ACHN (cell line): ENCODE measurements around the gene FGD2.

Source experiments
- DNase-seq: peaks from one replicate; pipeline ENCODE4 v3.0.0-alpha.2; 2015
- in situ Hi-C: cut with HindIII; loops from 2 replicates; pipeline ENCODE4 v1.10.0; 2017; ENCODE audit warnings: low sequenced_read_pairs, low pct_ligation_motif_present, low pct_unique_long_range_greater_than_20kb

Gene FGD2, protein sequence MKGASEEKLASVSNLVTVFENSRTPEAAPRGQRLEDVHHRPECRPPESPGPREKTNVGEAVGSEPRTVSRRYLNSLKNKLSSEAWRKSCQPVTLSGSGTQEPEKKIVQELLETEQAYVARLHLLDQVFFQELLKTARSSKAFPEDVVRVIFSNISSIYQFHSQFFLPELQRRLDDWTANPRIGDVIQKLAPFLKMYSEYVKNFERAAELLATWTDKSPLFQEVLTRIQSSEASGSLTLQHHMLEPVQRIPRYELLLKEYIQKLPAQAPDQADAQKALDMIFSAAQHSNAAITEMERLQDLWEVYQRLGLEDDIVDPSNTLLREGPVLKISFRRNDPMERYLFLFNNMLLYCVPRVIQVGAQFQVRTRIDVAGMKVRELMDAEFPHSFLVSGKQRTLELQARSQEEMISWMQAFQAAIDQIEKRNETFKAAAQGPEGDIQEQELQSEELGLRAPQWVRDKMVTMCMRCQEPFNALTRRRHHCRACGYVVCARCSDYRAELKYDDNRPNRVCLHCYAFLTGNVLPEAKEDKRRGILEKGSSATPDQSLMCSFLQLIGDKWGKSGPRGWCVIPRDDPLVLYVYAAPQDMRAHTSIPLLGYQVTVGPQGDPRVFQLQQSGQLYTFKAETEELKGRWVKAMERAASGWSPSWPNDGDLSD

DNA sequence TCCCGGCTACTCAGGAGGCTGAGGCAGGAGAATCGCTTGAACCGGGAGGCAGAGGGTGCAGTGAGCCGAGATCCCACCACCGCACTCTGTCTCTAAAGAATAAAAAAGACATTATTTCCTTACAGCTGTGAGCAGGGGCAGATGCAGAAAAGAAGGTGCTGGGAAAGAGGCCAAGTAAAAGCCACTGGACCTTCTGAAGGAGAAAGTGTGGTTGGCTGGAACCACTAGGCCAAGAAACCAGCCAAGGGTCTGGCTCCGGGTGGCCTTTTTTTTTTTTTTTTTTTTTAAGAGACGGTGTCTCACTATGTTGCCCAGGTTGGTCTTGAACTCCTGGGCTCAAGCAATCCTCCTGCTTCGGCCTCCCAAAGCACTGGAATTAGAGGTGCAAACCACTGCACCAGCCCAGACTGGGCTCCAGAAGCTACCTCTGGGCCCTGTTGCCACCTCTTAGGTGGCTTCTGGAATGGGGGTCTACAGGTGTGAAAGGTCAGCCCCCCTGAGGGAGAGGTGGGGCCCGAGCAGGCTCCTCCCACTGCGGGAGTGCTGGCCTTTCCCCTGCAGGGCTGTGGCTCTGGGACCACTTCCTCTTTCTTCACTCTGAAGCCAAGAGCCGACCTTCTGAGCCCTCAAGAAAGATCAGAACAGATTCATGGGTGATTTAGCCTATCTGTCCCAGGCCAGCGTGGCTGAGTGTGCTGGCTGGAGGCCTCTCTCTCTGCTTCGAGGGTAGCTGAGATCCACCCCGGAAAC, at the start of gene FGD2:
Gene FGD2, plus strand, starts transcription at position 595 of the 750 bp plus-strand sequence. CDS start 163 bp downstream, outside the sequence.
- no peak for DNase-seq
- in situ Hi-C loops, result no loop called here

DNA sequence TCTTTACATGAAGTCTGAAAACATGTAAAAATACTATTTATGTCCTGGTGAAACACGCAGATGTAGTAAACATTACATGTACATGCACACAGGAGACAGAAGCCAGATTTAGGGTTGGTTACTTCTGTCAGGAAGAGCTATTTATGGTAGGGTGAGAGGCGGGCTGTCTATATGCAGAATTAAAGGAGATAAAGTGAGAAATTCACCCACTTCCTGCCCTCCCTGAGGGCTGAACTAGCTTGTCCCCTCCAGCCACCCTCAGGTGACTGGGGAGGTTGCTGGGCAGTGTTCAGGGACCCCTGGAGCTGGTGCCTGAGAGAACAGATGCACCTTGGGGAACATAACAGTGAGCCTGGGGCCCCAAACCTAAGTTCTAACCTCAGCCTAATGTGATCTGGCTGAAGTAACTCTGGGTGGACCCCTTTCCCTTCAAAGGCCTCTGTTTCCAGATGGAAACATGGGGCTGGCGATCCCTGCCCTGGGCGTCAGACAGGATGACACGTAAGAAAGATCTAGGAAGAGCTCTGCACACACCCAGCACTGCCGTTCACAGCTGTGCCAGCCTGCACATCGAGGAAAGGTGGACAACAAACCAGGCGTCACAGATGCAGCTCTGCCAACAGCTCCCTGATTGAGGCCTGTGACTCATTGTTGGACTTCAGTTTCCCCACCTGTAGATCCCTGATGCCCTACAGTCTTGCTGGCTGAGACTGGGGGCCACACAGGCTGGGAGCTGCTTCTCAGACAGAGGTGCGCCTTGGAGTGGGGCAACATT, 49.6 kb upstream of the FGD2 start:
- in situ Hi-C loops, result no loop called here
- peak; percentile 9 for DNase-seq

- DNase-seq, result no peak
- in situ Hi-C loops, result no loop called here
Measured at GRCh38 chr6:36956446-36956820, 49.0 kb upstream of the FGD2 start.

- in situ Hi-C loops, result no loop called here
- DNase-seq, result no peak
Measured at GRCh38 chr6:36957773-36958271, 47.6 kb upstream of the FGD2 start.

GRCh38 chr6:36958775-36959554, 46.5 kb upstream of the FGD2 start:
- in situ Hi-C loops, result no loop called here
- no peak for DNase-seq

- no peak for DNase-seq
- in situ Hi-C loops, result no loop called here
Measured at GRCh38 chr6:36959555-36960250, 45.8 kb upstream of the FGD2 start.

GRCh38 chr6:36961441-36962435, 43.7 kb upstream of the FGD2 start:
- in situ Hi-C loops, result no loop called here
- DNase-seq, result no peak

- DNase-seq, result no peak
- in situ Hi-C loops, result no loop called here
Measured at GRCh38 chr6:36962874-36963273, 42.6 kb upstream of the FGD2 start.

DNA sequence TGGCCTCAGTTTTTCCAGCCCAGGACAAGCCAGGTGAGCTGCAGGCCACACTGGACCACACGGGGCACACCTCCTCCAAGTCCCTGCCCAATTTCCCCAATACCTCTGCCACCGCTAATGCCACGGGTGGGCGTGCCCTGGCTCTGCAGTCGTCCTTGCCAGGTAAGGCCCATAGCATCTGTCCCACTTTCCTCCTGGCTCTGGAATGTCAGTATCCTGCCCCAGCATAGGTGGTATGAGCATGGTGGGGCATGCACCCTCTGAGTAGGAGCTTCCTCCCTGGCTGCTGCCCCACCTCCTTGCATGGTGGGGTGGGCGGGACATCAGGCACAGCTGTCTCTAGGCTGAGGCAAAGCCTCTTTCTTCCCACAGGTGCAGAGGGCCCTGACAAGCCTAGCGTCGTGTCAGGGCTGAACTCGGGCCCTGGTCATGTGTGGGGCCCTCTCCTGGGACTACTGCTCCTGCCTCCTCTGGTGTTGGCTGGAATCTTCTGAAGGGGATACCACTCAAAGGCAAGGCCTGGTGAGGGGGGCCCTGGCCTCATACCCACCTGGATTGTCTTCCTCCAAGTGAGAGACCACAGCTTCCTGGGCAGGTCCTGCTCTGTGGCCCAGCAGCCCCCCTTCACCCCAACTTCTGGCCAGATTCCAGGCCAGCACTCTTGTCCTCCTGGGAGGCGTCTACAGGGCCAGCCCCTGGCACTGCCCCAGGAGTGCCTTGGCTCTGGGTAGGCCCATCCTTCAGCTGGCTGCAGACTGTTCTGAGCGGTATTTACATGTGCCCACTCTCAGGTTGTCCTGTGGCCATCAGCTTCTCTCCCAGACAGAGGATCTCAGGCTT, 41.8 kb upstream of the FGD2 start:
- DNase-seq, result no peak
- in situ Hi-C loops, result no loop called here

DNA sequence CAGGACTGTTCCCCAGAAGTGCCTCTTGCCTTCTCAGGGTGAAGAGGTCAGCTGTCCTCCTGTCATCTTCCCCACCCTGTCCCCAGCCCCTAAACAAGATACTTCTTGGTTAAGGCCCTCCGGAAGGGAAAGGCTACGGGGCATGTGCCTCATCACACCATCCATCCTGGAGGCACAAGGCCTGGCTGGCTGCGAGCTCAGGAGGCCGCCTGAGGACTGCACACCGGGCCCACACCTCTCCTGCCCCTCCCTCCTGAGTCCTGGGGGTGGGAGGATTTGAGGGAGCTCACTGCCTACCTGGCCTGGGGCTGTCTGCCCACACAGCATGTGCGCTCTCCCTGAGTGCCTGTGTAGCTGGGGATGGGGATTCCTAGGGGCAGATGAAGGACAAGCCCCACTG, 41.1 kb upstream of the FGD2 start:
- DNase-seq, result no peak
- in situ Hi-C loops, result no loop called here

- DNase-seq, result no peak
- in situ Hi-C loops, result no loop called here
Measured at GRCh38 chr6:36964908-36965307, 40.5 kb upstream of the FGD2 start.

- DNase-seq, result no peak
- in situ Hi-C loops, result no loop called here
Measured at GRCh38 chr6:36967301-36967700, 38.2 kb upstream of the FGD2 start.

GRCh38 chr6:36967757-36968156, 37.7 kb upstream of the FGD2 start:
- no peak for DNase-seq
- in situ Hi-C loops, result no loop called here

- in situ Hi-C loops, result no loop called here
- no peak for DNase-seq
Measured at GRCh38 chr6:36968266-36968977, 37.0 kb upstream of the FGD2 start.

GRCh38 chr6:36969240-36969691, 36.2 kb upstream of the FGD2 start:
- DNase-seq, result no peak
- in situ Hi-C loops, result no loop called here
